HL-60/S4 treated with retinoic acid at 250 ng/mL for 4 days and 3 days (cell line): ENCODE measurements around the gene NPAT.
"Not testable (repeated sequence)": the region's sequence is repeated elsewhere in the genome, so short reads cannot be mapped to it uniquely, and the experiment has no call there.

Source experiments
- in situ Hi-C: fragments of 300-500 bp; cut with MboI; formaldehyde crosslinking; loops from 2 replicates; pipeline ENCODE4 v1.7.0; 2022; ENCODE audit warnings: low sequenced_read_pairs

The NPAT gene

GRCh38 chr11:108160970-108161566 lies 61.4 kb downstream of the NPAT start:
- in situ Hi-C loops = no loop called here

- in situ Hi-C loops = no loop called here
These were observed 67.8 kb downstream of the NPAT start for GRCh38 chr11:108154591-108154990.

GRCh38 chr11:108148556-108148955 lies 73.9 kb downstream of the NPAT start:
- in situ Hi-C loops = no loop called here

- in situ Hi-C loops = no loop called here
These were observed 75.3 kb downstream of the NPAT start for GRCh38 chr11:108147150-108147549.

GRCh38 chr11:108144615-108145014 lies 77.8 kb downstream of the NPAT start:
- in situ Hi-C loops = no loop called here

GRCh38 chr11:108142304-108142703 lies 80.1 kb downstream of the NPAT start:
- in situ Hi-C loops = no loop called here

GRCh38 chr11:108137212-108137611 lies 85.2 kb downstream of the NPAT start:
- in situ Hi-C loops = no loop called here

GRCh38 chr11:108135845-108136544 lies 86.4 kb downstream of the NPAT start:
- in situ Hi-C loops = no loop called here

- in situ Hi-C loops = not testable (repeated sequence)
These were observed 89.4 kb downstream of the NPAT start for GRCh38 chr11:108132993-108133538.

GRCh38 chr11:108131993-108132392 lies 90.4 kb downstream of the NPAT start:
- in situ Hi-C loops = no loop called here

GRCh38 chr11:108128772-108129171 lies 93.7 kb downstream of the NPAT start:
- in situ Hi-C loops = no loop called here

GRCh38 chr11:108125096-108125495 lies 97.3 kb downstream of the NPAT start:
- in situ Hi-C loops = no loop called here

GRCh38 chr11:108122166-108122628 lies 100.2 kb downstream of the NPAT start:
- in situ Hi-C loops = loop anchor here (25.0 kb wide), 1 partner anchor 540 kb away; the partner anchor contains the start of gene DDX10

GRCh38 chr11:108121274-108122155 lies 100.9 kb downstream of the NPAT start, which contains the start of gene ACAT1:
TSS of gene ACAT1 (plus strand) at chr11:108121567. CDS start at chr11:108121607, 40 bp downstream.
- in situ Hi-C loops = loop anchor here (25.0 kb wide), 1 partner anchor 541 kb away; the partner anchor contains the start of gene DDX10

GRCh38 chr11:108120936-108121273 lies 101.5 kb downstream of the NPAT start:
- in situ Hi-C loops = loop anchor here (25.0 kb wide), 1 partner anchor 541 kb away; the partner anchor contains the start of gene DDX10

- in situ Hi-C loops = loop anchor here (25.0 kb wide), 1 partner anchor 544 kb away; the partner anchor contains the start of gene DDX10
These were observed 104.6 kb downstream of the NPAT start for GRCh38 chr11:108117746-108118371.

GRCh38 chr11:108115500-108116140 lies 106.8 kb downstream of the NPAT start:
- in situ Hi-C loops = loop anchor here (25.0 kb wide), 1 partner anchor 547 kb away; the partner anchor contains the start of gene DDX10

- in situ Hi-C loops = loop anchor here (25.0 kb wide), 1 partner anchor 550 kb away; the partner anchor contains the start of gene DDX10
These were observed 110.4 kb downstream of the NPAT start for GRCh38 chr11:108112057-108112456.

GRCh38 chr11:108111126-108111525 lies 111.3 kb downstream of the NPAT start:
- in situ Hi-C loops = loop anchor here (25.0 kb wide), 1 partner anchor 551 kb away; the partner anchor contains the start of gene DDX10
